Duodenal mucosa (tissue), 2 donors: ENCODE measurements around the gene ZNF319.
"Not testable (repeated sequence)": the region's sequence is repeated elsewhere in the genome, so short reads cannot be mapped to it uniquely, and the experiment has no call there.

Source experiments
- H3K27ac ChIP-seq: one replicate; pipeline ENCODE4 v1.7.0; 2013; ENCODE audit warnings: low read depth, low read length
- H3K27me3 ChIP-seq, 2 donors: one replicate each; pipeline ENCODE4 v1.7.0; 2013; ENCODE audit warnings: low read length in 2 of 2, control low read depth in 1 of 2; ENCODE audit not compliant: insufficient read depth in 2 of 2, control insufficient read depth in 1 of 2
- H3K36me3 ChIP-seq, 2 donors: one replicate each; pipeline ENCODE4 v1.7.0; 2013; ENCODE audit warnings: low read length in 2 of 2, control low read depth in 1 of 2; ENCODE audit not compliant: insufficient read depth in 2 of 2, control insufficient read depth in 1 of 2
- H3K4me1 ChIP-seq, 2 donors: one replicate each; pipeline ENCODE4 v1.7.0; 2013; ENCODE audit warnings: low read length in 2 of 2, control low read depth in 1 of 2; ENCODE audit not compliant: insufficient read depth in 2 of 2, control insufficient read depth in 1 of 2
- H3K4me3 ChIP-seq, 2 donors: one replicate each; pipeline ENCODE4 v1.7.0; 2013; ENCODE audit warnings: low read length in 2 of 2, low read depth in 1 of 2
- H3K9ac ChIP-seq, 2 donors: one replicate each; pipeline ENCODE4 v1.7.0; 2013; ENCODE audit warnings: low read length in 2 of 2, low read depth in 1 of 2
- H3K9me3 ChIP-seq, 2 donors: one replicate each; pipeline ENCODE4 v1.7.0; 2013; ENCODE audit warnings: low read length in 2 of 2, control low read depth in 1 of 2; ENCODE audit not compliant: control insufficient read depth in 1 of 2

ZNF319 gene

GRCh38 chr16:57987441-57988177 lies 12.9 kb downstream of the ZNF319 start:
- no peak overlapping the region for H3K27ac ChIP-seq
- peaks cover 8 to 13% of the 10 kb centered on the region in 2 donors for H3K27me3 ChIP-seq
- H3K4me3 ChIP-seq = no peak overlapping the region

GRCh38 chr16:57986196-57986595 lies 14.3 kb downstream of the ZNF319 start:
- no peaks in the 10 kb centered on the region for H3K9me3 ChIP-seq
- H3K4me3 ChIP-seq = no peak overlapping the region
- peaks cover 8 to 17% of the 10 kb centered on the region in 2 donors for H3K27me3 ChIP-seq
- peaks cover 0 to 10% of the 10 kb centered on the region in 2 donors for H3K4me1 ChIP-seq
- H3K36me3 ChIP-seq = no peaks in the 10 kb centered on the region
- H3K27ac ChIP-seq = no peak overlapping the region
- no peak overlapping the region for H3K9ac ChIP-seq

More at GRCh38 chr16:57987441-57988177, 12.9 kb downstream of the ZNF319 start:
- no peaks in the 10 kb centered on the region for H3K36me3 ChIP-seq
- H3K4me1 ChIP-seq = peaks cover 0 to 10% of the 10 kb centered on the region in 2 donors
- no peaks in the 10 kb centered on the region for H3K9me3 ChIP-seq
- no peak overlapping the region for H3K9ac ChIP-seq

GRCh38 chr16:57985204-57986181 lies 15.0 kb downstream of the ZNF319 start:
- no peaks in the 10 kb centered on the region for H3K36me3 ChIP-seq
- H3K9ac ChIP-seq = no peak overlapping the region
- peaks cover 8 to 17% of the 10 kb centered on the region in 2 donors for H3K27me3 ChIP-seq
- peaks cover 0 to 10% of the 10 kb centered on the region in 2 donors for H3K4me1 ChIP-seq
- H3K9me3 ChIP-seq = no peaks in the 10 kb centered on the region
- no peak overlapping the region for H3K27ac ChIP-seq
- peak overlapping the region; percentile 22 to 67 for H3K4me3 ChIP-seq

GRCh38 chr16:57984443-57985203 lies 15.8 kb downstream of the ZNF319 start:
- H3K36me3 ChIP-seq = no peaks in the 10 kb centered on the region
- peaks cover 0 to 10% of the 10 kb centered on the region in 2 donors for H3K4me1 ChIP-seq
- H3K9me3 ChIP-seq = no peaks in the 10 kb centered on the region
- H3K27me3 ChIP-seq = peaks cover 8 to 17% of the 10 kb centered on the region in 2 donors
- no peak overlapping the region for H3K27ac ChIP-seq
- H3K4me3 ChIP-seq = peak overlapping the region; percentile 57 to 67
- no peak overlapping the region for H3K9ac ChIP-seq

- Histone ChIP-seq H3K27me3 (peaks cover 8 to 17% of the 10 kb centered on the region in 2 donors), H3K9ac (no peak overlapping the region), H3K4me1 (peaks cover 0 to 10% of the 10 kb centered on the region in 2 donors), H3K9me3 (no peaks in the 10 kb centered on the region), H3K36me3 (no peaks in the 10 kb centered on the region), H3K27ac (no peak overlapping the region), H3K4me3 (no peak overlapping the region)
These were observed 18.1 kb downstream of the ZNF319 start for GRCh38 chr16:57982385-57982784.

- H3K27me3 ChIP-seq = peaks cover 8 to 17% of the 10 kb centered on the region in 2 donors
- H3K9me3 ChIP-seq = no peaks in the 10 kb centered on the region
- no peak overlapping the region for H3K9ac ChIP-seq
- no peak overlapping the region for H3K4me3 ChIP-seq
- no peaks in the 10 kb centered on the region for H3K36me3 ChIP-seq
- no peak overlapping the region for H3K27ac ChIP-seq
- peaks cover 0 to 10% of the 10 kb centered on the region in 2 donors for H3K4me1 ChIP-seq
These were observed 18.8 kb downstream of the ZNF319 start for GRCh38 chr16:57981636-57982035.

- Histone ChIP-seq H3K36me3 (no peaks in the 10 kb centered on the region), H3K9ac (no peak overlapping the region), H3K27ac (no peak overlapping the region), H3K9me3 (no peaks in the 10 kb centered on the region), H3K27me3 (peaks cover 1 to 5% of the 10 kb centered on the region in 2 donors), H3K4me1 (peaks cover 0 to 1% of the 10 kb centered on the region in 2 donors), H3K4me3 (no peak overlapping the region)
These were observed 21.4 kb downstream of the ZNF319 start for GRCh38 chr16:57979006-57979585.

GRCh38 chr16:57978070-57978465 lies 22.4 kb downstream of the ZNF319 start:
- H3K4me3 ChIP-seq, H3K4me1 ChIP-seq, H3K27ac ChIP-seq: not testable (repeated sequence)

GRCh38 chr16:57977418-57978069 lies 22.9 kb downstream of the ZNF319 start:
- no peak overlapping the region for H3K4me3 ChIP-seq
- H3K27me3 ChIP-seq = peaks cover 0 to 5% of the 10 kb centered on the region in 2 donors
- no peak overlapping the region for H3K9ac ChIP-seq
- H3K9me3 ChIP-seq = no peaks in the 10 kb centered on the region
- no peak overlapping the region for H3K27ac ChIP-seq
- H3K4me1 ChIP-seq = no peaks in the 10 kb centered on the region
- H3K36me3 ChIP-seq = no peaks in the 10 kb centered on the region

More at GRCh38 chr16:57978070-57978465, 22.4 kb downstream of the ZNF319 start:
- not testable (repeated sequence) for H3K36me3 ChIP-seq, H3K9me3 ChIP-seq, H3K9ac ChIP-seq, H3K27me3 ChIP-seq
